K562 (cell line): Measurements from ENCODE around the gene PACRG. TPM values are rescaled to one million over a fixed set of nuclear protein-coding genes. Genes with fewer than 3 reads are reported as not detected.

Source experiments
- ATAC-seq: fragments of 200-7000 bp; cut with Tn5 transposase; 3 replicates; pipeline ENCODE4 v1.9.1; 2020; ENCODE audit warnings: moderate library complexity
- BruUV-seq: library from RNA; stranded (reverse); fragments of 400-500 nt; replicated peaks from 2 replicates; lab custom pipeline; 2021; lab: Mats Ljungman, UMichigan
- CTCF ChIA-PET: fragments of 300-600 bp; formaldehyde crosslinking; extraction: SDS; loops from one replicate; lab custom pipeline; 2021; ENCODE audit warnings: low intra/inter-chr PET ratio; lab: Yijun Ruan, JAX
- POLR2A ChIA-PET: fragments of 300-600, 350-650 bp; sonication (Branson Sonifier 250); formaldehyde crosslinking; extraction: SDS; loops from one replicate; lab custom pipeline; 2021; ENCODE audit warnings: antibody characterized with exemption, inconsistent platforms; lab: Yijun Ruan, JAX
- DNase-seq, 4 experiments: peaks; one replicate each; pipeline versions ENCODE4 v3.0.0 to v3.0.0-alpha.2; 2011 to 2018; ENCODE audit warnings: low spot score in 3 of 4, mixed read lengths in 3 of 4; ENCODE audit errors: extremely low read depth in 1 of 4
- FAIRE-seq: peaks from 2 replicates; lab custom pipeline; 2011; peaks lifted over from hg19 to GRCh38; lab: Jason Lieb, UNC
- H2AFZ ChIP-seq: 2 replicates; pipeline ENCODE4 v1.6.0; 2011; ENCODE audit warnings: low read depth, low read length, control low read depth, inconsistent platforms
- H3K27ac ChIP-seq: fragments of 200-600 bp; 3 replicates; pipeline ENCODE4 v1.8.0; 2011; ENCODE audit warnings: low read depth, mild to moderate bottlenecking, control low read depth, inconsistent platforms, low read length, moderate library complexity, mixed read lengths; ENCODE audit errors: extremely low read depth
- H3K27me3 ChIP-seq, 2 experiments: fragments of 300-600 bp in 1 of 2; 2 replicates in 1 of 2; 3 replicates in 1 of 2; pipeline versions ENCODE4 v1.6.0 to v1.8.0; 2011; ENCODE audit warnings: inconsistent platforms in 2 of 2, low read length in 2 of 2, mild to moderate bottlenecking in 1 of 2, mixed read lengths in 1 of 2, moderate library complexity in 1 of 2; ENCODE audit not compliant: control insufficient read depth in 2 of 2, insufficient read depth in 2 of 2
- H3K36me3 ChIP-seq: fragments of 300-600 bp; 3 replicates; pipeline ENCODE4 v1.8.0; 2011; ENCODE audit warnings: mild to moderate bottlenecking, low read length, inconsistent platforms; ENCODE audit not compliant: control insufficient read depth, insufficient read depth
- H3K4me1 ChIP-seq, 2 experiments: fragments of 200-600 bp in 1 of 2; replicated peaks in 1 of 2; 2 replicates in 1 of 2; 3 replicates in 1 of 2; pipeline versions ENCODE4 v1.5.1 to v1.8.0; 2011; ENCODE audit warnings: inconsistent platforms in 2 of 2, low read length in 2 of 2, mild to moderate bottlenecking in 1 of 2, mixed read lengths in 1 of 2, moderate library complexity in 1 of 2; ENCODE audit not compliant: control insufficient read depth in 2 of 2, insufficient read depth in 2 of 2
- H3K4me2 ChIP-seq: 2 replicates; pipeline ENCODE4 v1.6.1; 2011; ENCODE audit warnings: low read length, control low read depth, inconsistent platforms, mixed read lengths; ENCODE audit not compliant: insufficient read depth
- H3K4me3 ChIP-seq: fragments of 200-600 bp; sonication (generic), shearing (Covaris generic); 2 replicates; pipeline ENCODE4 v1.5.1; 2016; ENCODE audit warnings: control low read depth, inconsistent platforms
- H3K79me2 ChIP-seq: fragments of 200-600 bp; 3 replicates; pipeline ENCODE4 v1.8.0; 2011; ENCODE audit warnings: low read length, inconsistent platforms; ENCODE audit not compliant: control insufficient read depth, insufficient read depth
- H3K9ac ChIP-seq, 2 experiments: 2 replicates each; pipeline versions ENCODE4 v1.6.0 to v1.6.1; 2011; ENCODE audit warnings: low read depth in 2 of 2, low read length in 2 of 2, control low read depth in 1 of 2, inconsistent platforms in 1 of 2, mild to moderate bottlenecking in 1 of 2, mixed read lengths in 1 of 2; ENCODE audit not compliant: insufficient read depth in 1 of 2
- H3K9me1 ChIP-seq: one replicate; pipeline ENCODE4 v1.6.0; 2011; ENCODE audit warnings: inconsistent platforms, mild to moderate bottlenecking, low read length, moderate library complexity; ENCODE audit not compliant: control insufficient read depth, insufficient read depth
- H3K9me3 ChIP-seq: replicated peaks from 2 replicates; pipeline ENCODE4 v1.5.1; 2011; ENCODE audit warnings: low read depth, low read length, inconsistent platforms; ENCODE audit not compliant: control insufficient read depth, insufficient read depth
- H4K20me1 ChIP-seq: replicated peaks from 2 replicates; pipeline ENCODE4 v1.6.1; 2011; ENCODE audit warnings: low read length, inconsistent platforms, mixed read lengths; ENCODE audit not compliant: control insufficient read depth, insufficient read depth
- BMI1 ChIP-seq: fragments of 150-350 bp; IDR thresholded peaks from 2 replicates; pipeline ENCODE4 v1.6.1; 2014; ENCODE audit warnings: low read length
- ELK3 ChIP-seq: fragments of 450-650 bp; formaldehyde crosslinking; IDR thresholded peaks from 2 replicates; pipeline ENCODE4 v1.4.0; 2020; ENCODE audit warnings: mild to moderate bottlenecking
- FOXM1 ChIP-seq, 2 experiments: fragments of 450-650 bp in 1 of 2; sonication (generic) in 1 of 2; formaldehyde crosslinking in 1 of 2; IDR thresholded peaks; 2 replicates each; pipeline versions ENCODE4 v1.6.1 to v1.9.0; 2017 to 2022; ENCODE audit warnings: low read depth in 2 of 2, mild to moderate bottlenecking in 2 of 2, missing genetic modification reagents in 1 of 2, moderate library complexity in 1 of 2
- HNRNPL ChIP-seq: fragments of 200-400 bp; formaldehyde crosslinking; IDR thresholded peaks from 2 replicates; pipeline ENCODE4 v1.6.1; 2017; ENCODE audit warnings: low read depth, mild to moderate bottlenecking, low read length
- WGBS: fragments of 100-300 bp; shearing (Covaris generic); methylation state at CpG from one replicate; pipeline ENCODE4 v1.1.6; 2016; ENCODE audit warnings: low coverage, mixed read lengths; ENCODE audit not compliant: insufficient coverage; ENCODE audit errors: missing lambda C conversion rate; 5-methylcytosine and 5-hydroxymethylcytosine counted together
- in situ Hi-C: fragments of 300-500 bp; cut with MboI; formaldehyde crosslinking; loops from 4 replicates; pipeline ENCODE4 v1.15.0; 2018; ENCODE audit warnings: inconsistent platforms, mixed read lengths
- intact Hi-C: fragments of 100-400 bp; cut with micrococcal nuclease; formaldehyde crosslinking; loops from 2 replicates; pipeline ENCODE4 v1.14.2; 2022
- polyA plus RNA-seq, 8 experiments: library from polyadenylated mRNA; depleted of rRNA in 4 of 8; stranded (reverse) in 5 of 8; unstranded in 3 of 8; fragments of >200 nt; fragmentation: Nextera tagmentation in 2 of 8; fragmentation: Illumina TruSeq in 1 of 8; extraction: Ambion mirVana in 2 of 8; extraction: Trizol in 1 of 8; gene quantifications; 2 replicates each; pipeline versions ENCODE4 v1.2.1 to v1.2.3, GENCODE V29; 2011 to 2014; ENCODE audit warnings: inconsistent platforms in 1 of 8, missing spikeins in 1 of 8
- total RNA-seq, 7 experiments: library from RNA; depleted of rRNA in 6 of 7; stranded (reverse); fragments of >200 nt in 6 of 7; fragmentation: Illumina TruSeq in 2 of 7; extraction: Trizol in 2 of 7; gene quantifications; 2 replicates each; pipeline versions ENCODE4 v1.2.1 to v1.2.3, GENCODE V29; 2011 to 2021; ENCODE audit warnings: low replicate concordance in 1 of 7
- TF ChIP-seq, protein P1 (sequence below): sonication (generic); formaldehyde crosslinking; IDR thresholded peaks from 2 replicates; pipeline ENCODE4 v1.8.1; 2022; ENCODE audit warnings: missing genetic modification reagents
- TF ChIP-seq, protein P2 (sequence below): IDR thresholded peaks from 2 replicates; pipeline ENCODE4 v1.6.1; 2012; ENCODE audit warnings: low read depth, low read length, improper control_type of control experiment, borderline replicate concordance

The PACRG gene
- total and polyA plus RNA-seq, 9 of the 15 experiments (the other 6 are each of a cell fraction or from before 2014, with no cell fraction given), result 0.04 TPM; not detected in 8

DNA sequence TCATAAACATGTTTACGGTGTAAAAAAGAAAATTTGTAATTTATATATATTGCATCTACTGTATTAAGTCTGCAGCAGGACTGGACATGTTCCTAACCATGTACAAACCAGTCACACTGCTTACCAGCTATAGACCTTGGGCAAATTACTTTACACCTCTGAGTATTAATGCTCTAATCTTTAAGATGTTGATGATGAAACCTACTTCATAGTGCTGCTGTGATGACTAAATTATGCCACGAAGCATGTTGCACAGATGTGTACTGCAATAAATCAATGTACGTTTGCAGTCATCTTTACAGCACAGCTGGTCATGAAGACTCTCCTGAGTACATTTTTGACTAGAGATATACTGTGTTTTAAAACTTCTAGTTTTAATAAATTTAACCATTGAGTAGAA is 42.8 kb upstream of the PACRG start:
- in situ Hi-C loops, result no loop called here
- Histone ChIP-seq H3K4me3 (no peak overlapping the region), H2AFZ (no peak overlapping the region), H3K4me2 (no peak overlapping the region), H3K9me3 (no peaks in the 10 kb centered on the region; the same call in 1 of the 2 replicates), H3K9ac (no peak overlapping the region), H4K20me1 (no peaks in the 10 kb centered on the region), H3K36me3 (no peaks in the 10 kb centered on the region), H3K4me1 (no peaks in the 10 kb centered on the region), H3K79me2 (no peaks in the 10 kb centered on the region), H3K27me3 (no peaks in the 10 kb centered on the region), H3K9me1 (no peaks in the 10 kb centered on the region), H3K27ac (no peak overlapping the region)
- no peak for ATAC-seq
- FAIRE-seq, result no peak
- POLR2A ChIA-PET, result no interaction called here
- 3% methylated on average over 3 of the region's 3 CpGs for WGBS
- CTCF ChIA-PET, result no interaction called here
- TF ChIP-seq, protein P1, sequence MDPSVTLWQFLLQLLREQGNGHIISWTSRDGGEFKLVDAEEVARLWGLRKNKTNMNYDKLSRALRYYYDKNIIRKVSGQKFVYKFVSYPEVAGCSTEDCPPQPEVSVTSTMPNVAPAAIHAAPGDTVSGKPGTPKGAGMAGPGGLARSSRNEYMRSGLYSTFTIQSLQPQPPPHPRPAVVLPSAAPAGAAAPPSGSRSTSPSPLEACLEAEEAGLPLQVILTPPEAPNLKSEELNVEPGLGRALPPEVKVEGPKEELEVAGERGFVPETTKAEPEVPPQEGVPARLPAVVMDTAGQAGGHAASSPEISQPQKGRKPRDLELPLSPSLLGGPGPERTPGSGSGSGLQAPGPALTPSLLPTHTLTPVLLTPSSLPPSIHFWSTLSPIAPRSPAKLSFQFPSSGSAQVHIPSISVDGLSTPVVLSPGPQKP (CRISPR knock-in tag), result no peak
- no peak for TF ChIP-seq FOXM1 (IDR thresholded peaks at IDR 0.05; ENCODE audit: low read depth)
- TF ChIP-seq FOXM1 (CRISPR knock-in tag; IDR thresholded peaks at IDR 0.05; ENCODE audit: low read depth), result no peak
- TF ChIP-seq HNRNPL, result no peak
- TF ChIP-seq, protein P2, sequence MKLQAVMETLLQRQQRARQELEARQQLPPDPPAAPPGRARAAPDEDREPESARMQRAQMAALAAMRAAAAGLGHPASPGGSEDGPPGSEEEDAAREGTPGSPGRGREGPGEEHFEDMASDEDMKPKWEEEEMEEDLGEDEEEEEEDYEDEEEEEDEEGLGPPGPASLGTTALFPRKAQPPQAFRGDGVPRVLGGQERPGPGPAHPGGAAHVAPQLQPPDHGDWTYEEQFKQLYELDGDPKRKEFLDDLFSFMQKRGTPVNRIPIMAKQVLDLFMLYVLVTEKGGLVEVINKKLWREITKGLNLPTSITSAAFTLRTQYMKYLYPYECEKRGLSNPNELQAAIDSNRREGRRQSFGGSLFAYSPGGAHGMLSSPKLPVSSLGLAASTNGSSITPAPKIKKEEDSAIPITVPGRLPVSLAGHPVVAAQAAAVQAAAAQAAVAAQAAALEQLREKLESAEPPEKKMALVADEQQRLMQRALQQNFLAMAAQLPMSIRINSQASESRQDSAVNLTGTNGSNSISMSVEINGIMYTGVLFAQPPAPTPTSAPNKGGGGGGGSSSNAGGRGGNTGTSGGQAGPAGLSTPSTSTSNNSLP, result no peak
- no peak for TF ChIP-seq BMI1
- TF ChIP-seq ELK3 (CRISPR knock-in tag), result no peak
- intact Hi-C loops, result no loop called here
- no TSS peak for BruUV-seq
- DNase-seq, result no peak
